ENCODE results near the gene KIF25.
"Not testable (repeated sequence)": the region's sequence is repeated elsewhere in the genome, so short reads cannot be mapped to it uniquely, and the experiment has no call there.

Gene KIF25

DNA sequence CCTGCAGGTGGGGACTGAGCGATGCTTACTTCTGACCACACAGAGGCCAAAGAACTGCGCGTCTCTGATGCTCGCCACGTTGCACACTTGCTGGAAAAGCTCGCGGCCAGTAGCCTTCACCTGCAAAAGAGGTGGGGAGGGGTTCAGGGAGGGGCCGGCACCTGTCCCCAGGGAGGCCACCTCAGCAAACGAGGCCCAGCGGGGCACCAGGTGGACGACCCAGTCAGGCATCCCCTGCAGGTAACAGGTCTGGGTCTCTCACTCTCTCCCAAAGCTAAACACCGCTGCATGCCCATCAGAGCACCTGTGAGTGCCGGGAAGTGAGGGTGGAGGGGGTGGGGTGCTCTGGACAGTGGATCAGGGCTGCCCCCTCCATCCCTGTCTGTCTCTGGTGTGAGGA lies 77.7 kb downstream of the KIF25 start:
- no peaks in the 10 kb centered on the region for H3K27me3 ChIP-seq (ENCODE audit: control insufficient read depth in 2 of 2, insufficient read depth in 2 of 2, low read length in 2 of 2)
- no peak overlapping the region for H3K27ac ChIP-seq (ENCODE audit: low read depth in 2 of 2, low read length in 2 of 2)
- H3K9me3 ChIP-seq (ENCODE audit: control insufficient read depth in 2 of 2, low read length in 2 of 2), result no peaks in the 10 kb centered on the region
- no peak overlapping the region for H3K9ac ChIP-seq (ENCODE audit: low read depth in 1 of 2, low read length in 2 of 2)
- H3K4me1 ChIP-seq (ENCODE audit: control insufficient read depth in 2 of 2, insufficient read depth in 2 of 2, low read length in 2 of 2), result peaks cover 9 to 24% of the 10 kb centered on the region in 2 donors
- no peak overlapping the region for H3K4me3 ChIP-seq (ENCODE audit: low read length in 2 of 2)
- peaks cover 11 to 12% of the 10 kb centered on the region in 2 donors for H3K36me3 ChIP-seq (ENCODE audit: control insufficient read depth in 2 of 2, insufficient read depth in 2 of 2, low read length in 2 of 2)

- Histone ChIP-seq H3K9me3 (ENCODE audit: control insufficient read depth in 2 of 2, low read length in 2 of 2) (no peaks in the 10 kb centered on the region), H3K27ac (ENCODE audit: low read depth in 2 of 2, low read length in 2 of 2) (no peak overlapping the region), H3K4me3 (ENCODE audit: low read length in 2 of 2) (no peak overlapping the region), H3K36me3 (ENCODE audit: control insufficient read depth in 2 of 2, insufficient read depth in 2 of 2, low read length in 2 of 2) (peaks cover 11 to 12% of the 10 kb centered on the region in 2 donors), H3K9ac (ENCODE audit: low read depth in 1 of 2, low read length in 2 of 2) (no peak overlapping the region), H3K27me3 (ENCODE audit: control insufficient read depth in 2 of 2, insufficient read depth in 2 of 2, low read length in 2 of 2) (no peaks in the 10 kb centered on the region), H3K4me1 (ENCODE audit: control insufficient read depth in 2 of 2, insufficient read depth in 2 of 2, low read length in 2 of 2) (peaks cover 9 to 24% of the 10 kb centered on the region in 2 donors)
These were observed 78.3 kb downstream of the KIF25 start for GRCh38 chr6:168075787-168076202.

GRCh38 chr6:168077401-168077800 lies 79.9 kb downstream of the KIF25 start:
- Histone ChIP-seq H3K36me3 (ENCODE audit: control insufficient read depth in 2 of 2, insufficient read depth in 2 of 2, low read length in 2 of 2) (peaks cover 11 to 12% of the 10 kb centered on the region in 2 donors), H3K4me3 (ENCODE audit: low read length in 2 of 2) (peak overlapping the region in 1 of 2 donors; percentile 70), H3K4me1 (ENCODE audit: control insufficient read depth in 2 of 2, insufficient read depth in 2 of 2, low read length in 2 of 2) (peaks cover 11 to 32% of the 10 kb centered on the region in 2 donors), H3K27ac (ENCODE audit: low read depth in 2 of 2, low read length in 2 of 2) (peak overlapping the region in 1 of 2 donors; percentile 88)
- not testable (repeated sequence) for H3K27me3 ChIP-seq (ENCODE audit: control insufficient read depth in 2 of 2, insufficient read depth in 2 of 2, low read length in 2 of 2); H3K9me3 ChIP-seq (ENCODE audit: control insufficient read depth in 2 of 2, low read length in 2 of 2); H3K9ac ChIP-seq (ENCODE audit: low read depth in 1 of 2, low read length in 2 of 2)

GRCh38 chr6:168078175-168078942 lies 80.9 kb downstream of the KIF25 start:
- H3K27me3 ChIP-seq (ENCODE audit: control insufficient read depth in 2 of 2, insufficient read depth in 2 of 2, low read length in 2 of 2), result no peaks in the 10 kb centered on the region
- H3K9me3 ChIP-seq (ENCODE audit: control insufficient read depth in 2 of 2, low read length in 2 of 2), result no peaks in the 10 kb centered on the region
- H3K4me1 ChIP-seq (ENCODE audit: control insufficient read depth in 2 of 2, insufficient read depth in 2 of 2, low read length in 2 of 2), result peaks cover 21 to 41% of the 10 kb centered on the region in 2 donors
- peaks cover 11 to 12% of the 10 kb centered on the region in 2 donors for H3K36me3 ChIP-seq (ENCODE audit: control insufficient read depth in 2 of 2, insufficient read depth in 2 of 2, low read length in 2 of 2)
- H3K9ac ChIP-seq (ENCODE audit: low read depth in 1 of 2, low read length in 2 of 2), result peak overlapping the region; percentile 41 to 67
- H3K4me3 ChIP-seq (ENCODE audit: low read length in 2 of 2), result peak overlapping the region; percentile 60 to 70
- H3K27ac ChIP-seq (ENCODE audit: low read depth in 2 of 2, low read length in 2 of 2), result peak overlapping the region; percentile 88

- H3K4me3 ChIP-seq (ENCODE audit: low read length in 2 of 2), result peak within 1 kb of the TSS; percentile 60 to 70
These were observed 81.5 kb downstream of the KIF25 start, which contains the start of gene FRMD1 for GRCh38 chr6:168078943-168079405. TSS of gene FRMD1 (minus strand) at chr6:168079212. CDS start at chr6:168079094, 118 bp downstream.

GRCh38 chr6:168080393-168081077 lies 83.1 kb downstream of the KIF25 start:
- no peaks in the 10 kb centered on the region for H3K9me3 ChIP-seq (ENCODE audit: control insufficient read depth in 2 of 2, low read length in 2 of 2)
- H3K27me3 ChIP-seq (ENCODE audit: control insufficient read depth in 2 of 2, insufficient read depth in 2 of 2, low read length in 2 of 2), result no peaks in the 10 kb centered on the region
- no peak overlapping the region for H3K4me3 ChIP-seq (ENCODE audit: low read length in 2 of 2)
- H3K27ac ChIP-seq (ENCODE audit: low read depth in 2 of 2, low read length in 2 of 2), result no peak overlapping the region
- H3K9ac ChIP-seq (ENCODE audit: low read depth in 1 of 2, low read length in 2 of 2), result no peak overlapping the region
- H3K4me1 ChIP-seq (ENCODE audit: control insufficient read depth in 2 of 2, insufficient read depth in 2 of 2, low read length in 2 of 2), result peaks cover 24 to 44% of the 10 kb centered on the region in 2 donors
- no peaks in the 10 kb centered on the region for H3K36me3 ChIP-seq (ENCODE audit: control insufficient read depth in 2 of 2, insufficient read depth in 2 of 2, low read length in 2 of 2)

More at GRCh38 chr6:168078943-168079405, 81.5 kb downstream of the KIF25 start, which contains the start of gene FRMD1:
- Histone ChIP-seq H3K9me3 (ENCODE audit: control insufficient read depth in 2 of 2, low read length in 2 of 2) (no peaks in the 10 kb centered on the region), H3K4me1 (ENCODE audit: control insufficient read depth in 2 of 2, insufficient read depth in 2 of 2, low read length in 2 of 2) (peaks cover 24 to 44% of the 10 kb centered on the region in 2 donors), H3K36me3 (ENCODE audit: control insufficient read depth in 2 of 2, insufficient read depth in 2 of 2, low read length in 2 of 2) (peaks cover 10 to 11% of the 10 kb centered on the region in 2 donors), H3K27ac (ENCODE audit: low read depth in 2 of 2, low read length in 2 of 2) (peak within 1 kb of the TSS; percentile 88), H3K9ac (ENCODE audit: low read depth in 1 of 2, low read length in 2 of 2) (peak within 1 kb of the TSS; percentile 41 to 67), H3K27me3 (ENCODE audit: control insufficient read depth in 2 of 2, insufficient read depth in 2 of 2, low read length in 2 of 2) (no peaks in the 10 kb centered on the region)

- Histone ChIP-seq H3K27ac (ENCODE audit: low read depth in 2 of 2, low read length in 2 of 2) (peak overlapping the region in 1 of 2 donors; percentile 32), H3K9me3 (ENCODE audit: control insufficient read depth in 2 of 2, low read length in 2 of 2) (no peaks in the 10 kb centered on the region), H3K4me1 (ENCODE audit: control insufficient read depth in 2 of 2, insufficient read depth in 2 of 2, low read length in 2 of 2) (peaks cover 24 to 44% of the 10 kb centered on the region in 2 donors), H3K9ac (ENCODE audit: low read depth in 1 of 2, low read length in 2 of 2) (no peak overlapping the region), H3K36me3 (ENCODE audit: control insufficient read depth in 2 of 2, insufficient read depth in 2 of 2, low read length in 2 of 2) (no peaks in the 10 kb centered on the region), H3K27me3 (ENCODE audit: control insufficient read depth in 2 of 2, insufficient read depth in 2 of 2, low read length in 2 of 2) (no peaks in the 10 kb centered on the region), H3K4me3 (ENCODE audit: low read length in 2 of 2) (peak overlapping the region in 1 of 2 donors; percentile 7)
These were observed 84.5 kb downstream of the KIF25 start for GRCh38 chr6:168081858-168082546.

GRCh38 chr6:168082860-168083513 lies 85.5 kb downstream of the KIF25 start:
- Histone ChIP-seq H3K4me3 (ENCODE audit: low read length in 2 of 2) (no peak overlapping the region), H3K9me3 (ENCODE audit: control insufficient read depth in 2 of 2, low read length in 2 of 2) (no peaks in the 10 kb centered on the region), H3K27me3 (ENCODE audit: control insufficient read depth in 2 of 2, insufficient read depth in 2 of 2, low read length in 2 of 2) (no peaks in the 10 kb centered on the region), H3K4me1 (ENCODE audit: control insufficient read depth in 2 of 2, insufficient read depth in 2 of 2, low read length in 2 of 2) (peaks cover 28 to 46% of the 10 kb centered on the region in 2 donors), H3K36me3 (ENCODE audit: control insufficient read depth in 2 of 2, insufficient read depth in 2 of 2, low read length in 2 of 2) (no peaks in the 10 kb centered on the region), H3K9ac (ENCODE audit: low read depth in 1 of 2, low read length in 2 of 2) (peak overlapping the region in 1 of 2 donors; percentile 38), H3K27ac (ENCODE audit: low read depth in 2 of 2, low read length in 2 of 2) (peak overlapping the region in 1 of 2 donors; percentile 32)

GRCh38 chr6:168083514-168083885 lies 86.0 kb downstream of the KIF25 start:
- no peaks in the 10 kb centered on the region for H3K36me3 ChIP-seq (ENCODE audit: control insufficient read depth in 2 of 2, insufficient read depth in 2 of 2, low read length in 2 of 2)
- peak overlapping the region; percentile 29 to 32 for H3K27ac ChIP-seq (ENCODE audit: low read depth in 2 of 2, low read length in 2 of 2)
- peak overlapping the region in 1 of 2 donors; percentile 38 for H3K9ac ChIP-seq (ENCODE audit: low read depth in 1 of 2, low read length in 2 of 2)
- H3K4me1 ChIP-seq (ENCODE audit: control insufficient read depth in 2 of 2, insufficient read depth in 2 of 2, low read length in 2 of 2), result peaks cover 33 to 48% of the 10 kb centered on the region in 2 donors
- no peaks in the 10 kb centered on the region for H3K9me3 ChIP-seq (ENCODE audit: control insufficient read depth in 2 of 2, low read length in 2 of 2)
- H3K27me3 ChIP-seq (ENCODE audit: control insufficient read depth in 2 of 2, insufficient read depth in 2 of 2, low read length in 2 of 2), result no peaks in the 10 kb centered on the region
- no peak overlapping the region for H3K4me3 ChIP-seq (ENCODE audit: low read length in 2 of 2)
